Activated naive CD4-positive, alpha-beta T cell treated with anti-CD3 and anti-CD28 coated beads, Interleukin-2, amount 50 U/mL, for 24 hours (primary cell): ENCODE measurements around the gene EXD1.
"Not testable (repeated sequence)": the region's sequence is repeated elsewhere in the genome, so short reads cannot be mapped to it uniquely, and the experiment has no call there.

Experiments used
- H3K27ac Mint-ChIP-seq: one replicate; pipeline ENCODE4 v1.8.0; 2021; ENCODE audit warnings: mild to moderate bottlenecking, mixed read lengths
- H3K27me3 Mint-ChIP-seq: one replicate; pipeline ENCODE4 v1.8.0; 2021; ENCODE audit warnings: mixed read lengths
- H3K36me3 Mint-ChIP-seq: one replicate; pipeline ENCODE4 v1.8.0; 2021; ENCODE audit warnings: mixed read lengths
- H3K4me1 Mint-ChIP-seq: one replicate; pipeline ENCODE4 v1.8.0; 2021; ENCODE audit warnings: mixed read lengths
- H3K4me3 Mint-ChIP-seq: one replicate; pipeline ENCODE4 v1.8.0; 2021; ENCODE audit warnings: mild to moderate bottlenecking, mixed read lengths
- H3K9me3 Mint-ChIP-seq: one replicate; pipeline ENCODE4 v1.8.0; 2021; ENCODE audit warnings: mixed read lengths

EXD1 gene

GRCh38 chr15:41183581-41183980 lies 47.0 kb downstream of the EXD1 start:
- no peaks in the 10 kb centered on the region for H3K4me1 Mint-ChIP-seq
- H3K27ac Mint-ChIP-seq: no peak overlapping the region
- H3K27me3 Mint-ChIP-seq: no peaks in the 10 kb centered on the region
- H3K36me3 Mint-ChIP-seq: no peaks in the 10 kb centered on the region
- H3K4me3 Mint-ChIP-seq: no peak overlapping the region
- no peaks in the 10 kb centered on the region for H3K9me3 Mint-ChIP-seq

- no peaks in the 10 kb centered on the region for H3K36me3 Mint-ChIP-seq
- H3K4me3 Mint-ChIP-seq: no peak overlapping the region
- H3K9me3 Mint-ChIP-seq: no peaks in the 10 kb centered on the region
- no peaks in the 10 kb centered on the region for H3K27me3 Mint-ChIP-seq
- H3K4me1 Mint-ChIP-seq: no peaks in the 10 kb centered on the region
- no peak overlapping the region for H3K27ac Mint-ChIP-seq
These were observed 48.3 kb downstream of the EXD1 start for GRCh38 chr15:41182266-41182665.

GRCh38 chr15:41180206-41180789 lies 50.3 kb downstream of the EXD1 start:
- Mint-ChIP-seq H3K4me3 (no peak overlapping the region), H3K9me3 (no peaks in the 10 kb centered on the region), H3K4me1 (no peaks in the 10 kb centered on the region), H3K27ac (no peak overlapping the region), H3K36me3 (no peaks in the 10 kb centered on the region), H3K27me3 (no peaks in the 10 kb centered on the region)

- H3K27ac Mint-ChIP-seq: no peak overlapping the region
- H3K9me3 Mint-ChIP-seq: no peaks in the 10 kb centered on the region
These were observed 60.8 kb downstream of the EXD1 start for GRCh38 chr15:41169781-41170180.

GRCh38 chr15:41169086-41169485 lies 61.5 kb downstream of the EXD1 start:
- no peaks in the 10 kb centered on the region for H3K4me1 Mint-ChIP-seq
- peaks cover 1% of the 10 kb centered on the region for H3K27me3 Mint-ChIP-seq
- H3K9me3 Mint-ChIP-seq: no peaks in the 10 kb centered on the region
- no peaks in the 10 kb centered on the region for H3K36me3 Mint-ChIP-seq
- no peak overlapping the region for H3K27ac Mint-ChIP-seq
- H3K4me3 Mint-ChIP-seq: no peak overlapping the region

More at GRCh38 chr15:41169781-41170180, 60.8 kb downstream of the EXD1 start:
- H3K36me3 Mint-ChIP-seq: no peaks in the 10 kb centered on the region
- no peak overlapping the region for H3K4me3 Mint-ChIP-seq
- peaks cover 1% of the 10 kb centered on the region for H3K27me3 Mint-ChIP-seq
- no peaks in the 10 kb centered on the region for H3K4me1 Mint-ChIP-seq

GRCh38 chr15:41161736-41162135 lies 68.8 kb downstream of the EXD1 start:
- Mint-ChIP-seq H3K4me3 (no peak overlapping the region), H3K9me3 (no peaks in the 10 kb centered on the region), H3K27ac (peak overlapping the region; percentile 6), H3K36me3 (no peaks in the 10 kb centered on the region), H3K4me1 (peaks cover 7% of the 10 kb centered on the region), H3K27me3 (no peaks in the 10 kb centered on the region)

- no peaks in the 10 kb centered on the region for H3K36me3 Mint-ChIP-seq
- no peak overlapping the region for H3K27ac Mint-ChIP-seq
- H3K4me1 Mint-ChIP-seq: peaks cover 7% of the 10 kb centered on the region
- H3K4me3 Mint-ChIP-seq: no peak overlapping the region
- no peaks in the 10 kb centered on the region for H3K27me3 Mint-ChIP-seq
- H3K9me3 Mint-ChIP-seq: no peaks in the 10 kb centered on the region
These were observed 69.2 kb downstream of the EXD1 start for GRCh38 chr15:41161336-41161735.

- Mint-ChIP-seq H3K27me3 (no peaks in the 10 kb centered on the region), H3K4me1 (peaks cover 7% of the 10 kb centered on the region), H3K4me3 (no peak overlapping the region), H3K36me3 (no peaks in the 10 kb centered on the region), H3K27ac (no peak overlapping the region), H3K9me3 (no peaks in the 10 kb centered on the region)
These were observed 69.8 kb downstream of the EXD1 start for GRCh38 chr15:41160639-41161315.

GRCh38 chr15:41154412-41154811 lies 76.1 kb downstream of the EXD1 start:
- Mint-ChIP-seq H3K36me3 (no peaks in the 10 kb centered on the region), H3K4me1 (peaks cover 10% of the 10 kb centered on the region), H3K9me3 (no peaks in the 10 kb centered on the region), H3K27ac (no peak overlapping the region), H3K4me3 (no peak overlapping the region), H3K27me3 (no peaks in the 10 kb centered on the region)

- Mint-ChIP-seq H3K9me3 (no peaks in the 10 kb centered on the region), H3K4me3 (no peak overlapping the region), H3K27me3 (no peaks in the 10 kb centered on the region), H3K27ac (no peak overlapping the region), H3K4me1 (peaks cover 10% of the 10 kb centered on the region), H3K36me3 (no peaks in the 10 kb centered on the region)
These were observed 76.8 kb downstream of the EXD1 start for GRCh38 chr15:41153733-41154132.

GRCh38 chr15:41151451-41152005 lies 79.0 kb downstream of the EXD1 start:
- Mint-ChIP-seq H3K27ac (no peak overlapping the region), H3K9me3 (no peaks in the 10 kb centered on the region), H3K4me3 (no peak overlapping the region), H3K27me3 (no peaks in the 10 kb centered on the region), H3K4me1 (peaks cover 10% of the 10 kb centered on the region), H3K36me3 (no peaks in the 10 kb centered on the region)

- Mint-ChIP-seq H3K27me3 (no peaks in the 10 kb centered on the region), H3K4me3 (no peak overlapping the region), H3K4me1 (peaks cover 10% of the 10 kb centered on the region), H3K27ac (no peak overlapping the region), H3K9me3 (no peaks in the 10 kb centered on the region), H3K36me3 (no peaks in the 10 kb centered on the region)
These were observed 80.3 kb downstream of the EXD1 start for GRCh38 chr15:41150279-41150678.

- H3K4me1 Mint-ChIP-seq: peaks cover 10% of the 10 kb centered on the region
- no peaks in the 10 kb centered on the region for H3K27me3 Mint-ChIP-seq
- no peaks in the 10 kb centered on the region for H3K36me3 Mint-ChIP-seq
- H3K9me3 Mint-ChIP-seq: no peaks in the 10 kb centered on the region
- no peak overlapping the region for H3K4me3 Mint-ChIP-seq
- no peak overlapping the region for H3K27ac Mint-ChIP-seq
These were observed 82.5 kb downstream of the EXD1 start for GRCh38 chr15:41148065-41148464.

GRCh38 chr15:41139619-41140018 lies 90.9 kb downstream of the EXD1 start:
- no peaks in the 10 kb centered on the region for H3K27me3 Mint-ChIP-seq
- H3K9me3 Mint-ChIP-seq: no peaks in the 10 kb centered on the region
- no peak overlapping the region for H3K4me3 Mint-ChIP-seq
- no peaks in the 10 kb centered on the region for H3K4me1 Mint-ChIP-seq
- H3K36me3 Mint-ChIP-seq: no peaks in the 10 kb centered on the region
- no peak overlapping the region for H3K27ac Mint-ChIP-seq

- H3K9me3 Mint-ChIP-seq, H3K4me1 Mint-ChIP-seq, H3K27ac Mint-ChIP-seq, H3K27me3 Mint-ChIP-seq, H3K36me3 Mint-ChIP-seq, H3K4me3 Mint-ChIP-seq: not testable (repeated sequence)
These were observed 91.4 kb downstream of the EXD1 start for GRCh38 chr15:41139112-41139511.

GRCh38 chr15:41135580-41135979 lies 95.0 kb downstream of the EXD1 start:
- not testable (repeated sequence) for H3K36me3 Mint-ChIP-seq, H3K27ac Mint-ChIP-seq, H3K27me3 Mint-ChIP-seq, H3K9me3 Mint-ChIP-seq, H3K4me1 Mint-ChIP-seq, H3K4me3 Mint-ChIP-seq
